Fibroblast of the aortic adventitia (primary cell): Measurements from ENCODE around the gene AIG1. TPM values are rescaled to one million over a fixed set of nuclear protein-coding genes. Genes with fewer than 3 reads are reported as not detected.
"Not testable (repeated sequence)": the region's sequence is repeated elsewhere in the genome, so short reads cannot be mapped to it uniquely, and the experiment has no call there.

Experiments used
- DNase-seq: peaks from one replicate; pipeline ENCODE4 v3.0.0-alpha.2; 2010; ENCODE audit warnings: low read depth
- H3K4me3 ChIP-seq: 2 replicates; pipeline ENCODE4 v1.5.1; 2011; ENCODE audit warnings: low read depth, mild to moderate bottlenecking, control low read depth, low read length, moderate library complexity
- total RNA-seq: library from RNA; depleted of rRNA; stranded (reverse); fragments of >200 nt; gene quantifications from 2 replicates; pipeline ENCODE4 v1.2.3, GENCODE V29; 2012; ENCODE audit warnings: low replicate concordance
- TF ChIP-seq, protein P1 (sequence below): IDR thresholded peaks from 2 replicates; pipeline ENCODE4 v1.5.1; 2011; ENCODE audit warnings: mild to moderate bottlenecking, low read length, control low read depth, inconsistent platforms; ENCODE audit not compliant: insufficient read depth

Gene AIG1
- total RNA-seq, 1 donor: 28.0 TPM

DNA sequence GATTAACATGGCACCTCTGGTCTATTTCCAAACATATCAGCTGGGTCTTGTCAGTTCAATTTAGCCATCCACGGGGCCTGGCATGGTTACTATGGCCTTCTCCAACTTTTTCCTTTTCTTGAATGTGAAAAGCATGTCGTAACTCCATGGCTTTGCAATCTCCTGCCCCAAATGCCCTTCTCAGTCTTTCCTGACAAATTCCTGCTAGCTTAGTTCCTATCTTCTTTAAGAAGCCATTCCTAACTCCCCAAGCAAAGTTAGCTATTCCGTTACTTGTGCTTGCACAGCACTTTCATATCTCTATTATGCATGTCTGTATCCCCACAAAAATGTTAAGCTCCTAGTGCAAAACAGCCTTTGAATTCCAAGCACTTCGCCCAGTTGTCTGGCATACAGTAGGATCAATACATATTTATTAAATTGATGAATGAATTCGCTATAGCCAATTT is 105.6 kb downstream of the AIG1 start:
- no peak for DNase-seq
- TF ChIP-seq, protein P1, sequence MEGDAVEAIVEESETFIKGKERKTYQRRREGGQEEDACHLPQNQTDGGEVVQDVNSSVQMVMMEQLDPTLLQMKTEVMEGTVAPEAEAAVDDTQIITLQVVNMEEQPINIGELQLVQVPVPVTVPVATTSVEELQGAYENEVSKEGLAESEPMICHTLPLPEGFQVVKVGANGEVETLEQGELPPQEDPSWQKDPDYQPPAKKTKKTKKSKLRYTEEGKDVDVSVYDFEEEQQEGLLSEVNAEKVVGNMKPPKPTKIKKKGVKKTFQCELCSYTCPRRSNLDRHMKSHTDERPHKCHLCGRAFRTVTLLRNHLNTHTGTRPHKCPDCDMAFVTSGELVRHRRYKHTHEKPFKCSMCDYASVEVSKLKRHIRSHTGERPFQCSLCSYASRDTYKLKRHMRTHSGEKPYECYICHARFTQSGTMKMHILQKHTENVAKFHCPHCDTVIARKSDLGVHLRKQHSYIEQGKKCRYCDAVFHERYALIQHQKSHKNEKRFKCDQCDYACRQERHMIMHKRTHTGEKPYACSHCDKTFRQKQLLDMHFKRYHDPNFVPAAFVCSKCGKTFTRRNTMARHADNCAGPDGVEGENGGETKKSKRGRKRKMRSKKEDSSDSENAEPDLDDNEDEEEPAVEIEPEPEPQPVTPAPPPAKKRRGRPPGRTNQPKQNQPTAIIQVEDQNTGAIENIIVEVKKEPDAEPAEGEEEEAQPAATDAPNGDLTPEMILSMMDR: no peak
- no peak overlapping the region for H3K4me3 ChIP-seq

DNA sequence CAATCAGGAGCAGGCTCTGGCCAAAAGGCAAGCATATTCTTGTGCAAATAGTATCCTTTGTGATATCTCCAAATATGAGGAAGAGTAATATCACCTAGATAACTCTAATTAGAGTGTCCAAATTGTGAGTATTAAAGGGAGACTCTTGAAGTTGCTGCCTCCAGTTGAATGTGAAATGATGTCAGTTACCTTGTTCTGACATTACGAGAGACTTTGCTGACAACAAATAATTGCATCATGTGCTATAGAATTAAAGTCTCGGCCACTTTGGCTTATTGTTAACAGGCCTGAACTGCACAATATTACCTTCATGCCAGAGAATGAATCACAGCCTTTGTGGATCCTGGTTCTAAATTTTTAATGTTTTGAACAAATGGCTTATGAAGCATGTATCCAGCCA is 106.5 kb downstream of the AIG1 start:
- DNase-seq: no peak
- no peak overlapping the region for H3K4me3 ChIP-seq
- TF ChIP-seq, protein P1: no peak

DNA sequence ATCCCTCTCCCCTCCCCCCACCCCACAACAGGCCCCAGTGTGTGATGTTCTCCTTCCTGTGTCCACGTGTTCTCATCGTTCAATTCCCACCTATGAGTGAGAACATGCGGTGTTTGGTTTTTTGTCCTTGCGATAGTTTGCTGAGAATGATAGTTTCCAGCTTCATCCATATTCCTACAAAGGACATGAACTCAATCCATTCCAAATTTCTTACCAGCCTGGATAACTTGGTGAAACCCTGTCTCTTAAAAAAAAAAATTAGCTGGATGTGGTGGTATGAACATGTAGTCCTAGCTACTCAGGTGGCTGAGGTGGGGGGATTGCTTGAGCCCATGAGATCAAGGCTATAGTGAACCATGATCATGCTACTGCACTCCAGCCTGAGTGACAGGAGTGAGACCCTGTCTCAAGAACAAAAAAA is 107.7 kb downstream of the AIG1 start:
- H3K4me3 ChIP-seq, DNase-seq: not testable (repeated sequence)

DNA sequence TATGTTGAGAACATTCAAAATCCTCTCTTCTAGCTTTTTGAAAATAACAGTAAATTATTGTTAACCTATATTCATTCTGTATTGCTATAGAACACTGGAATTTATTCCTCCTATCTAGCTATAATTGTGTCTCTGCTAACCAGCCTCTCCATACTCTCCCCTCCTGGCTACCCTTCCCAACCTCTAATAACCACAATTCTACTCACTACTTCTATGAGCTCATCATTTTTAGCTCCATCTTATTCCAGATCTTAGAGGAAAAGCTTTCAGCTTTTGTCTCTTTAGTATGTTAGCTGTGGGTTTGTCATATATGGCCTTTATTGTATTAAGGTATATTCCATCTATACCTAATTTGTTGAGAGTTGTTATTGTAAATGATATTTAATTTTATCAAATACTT is 108.8 kb downstream of the AIG1 start:
- no peak overlapping the region for H3K4me3 ChIP-seq
- DNase-seq: no peak
- TF ChIP-seq, protein P1: no peak

DNA sequence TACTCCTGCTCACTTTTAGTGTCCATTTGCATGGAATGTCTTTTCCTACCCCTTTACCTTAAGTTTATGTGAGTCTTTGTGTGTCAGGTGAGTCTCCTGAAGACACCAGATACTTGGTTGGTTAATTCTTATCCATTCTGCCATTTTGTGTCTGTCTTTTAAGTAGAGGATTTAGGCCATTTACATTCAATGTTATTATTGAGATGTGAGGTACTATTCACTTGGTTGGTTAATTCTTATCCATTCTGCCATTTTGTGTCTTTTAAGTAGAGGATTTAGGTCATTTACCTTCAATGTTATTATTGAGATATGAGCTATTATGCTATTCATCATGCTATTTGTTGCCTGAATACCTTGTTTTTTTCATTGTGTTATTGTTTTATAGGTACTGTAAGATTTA is 113.8 kb downstream of the AIG1 start:
- H3K4me3 ChIP-seq: no peak overlapping the region
- TF ChIP-seq, protein P1: no peak
- no peak for DNase-seq

DNA sequence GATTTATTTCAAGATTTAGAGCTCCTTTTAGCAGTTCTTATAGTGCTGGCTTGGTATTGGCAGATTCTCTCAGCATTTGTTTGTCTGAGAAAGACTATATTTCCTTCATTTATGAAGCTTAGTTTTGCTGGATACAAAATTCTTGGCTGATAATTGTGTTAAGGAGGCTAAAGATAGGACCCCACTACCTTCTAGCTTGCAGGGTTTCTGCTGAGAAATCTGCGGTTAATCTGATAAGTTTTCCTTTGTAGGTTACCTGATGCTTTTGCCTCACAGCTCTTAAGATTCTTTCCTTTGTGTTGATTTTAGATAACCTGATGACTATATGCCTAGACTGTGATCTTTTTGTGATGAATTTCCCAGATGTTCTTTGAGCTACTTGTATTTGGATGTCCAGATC is 114.3 kb downstream of the AIG1 start:
- TF ChIP-seq, protein P1: no peak
- no peak overlapping the region for H3K4me3 ChIP-seq

DNA sequence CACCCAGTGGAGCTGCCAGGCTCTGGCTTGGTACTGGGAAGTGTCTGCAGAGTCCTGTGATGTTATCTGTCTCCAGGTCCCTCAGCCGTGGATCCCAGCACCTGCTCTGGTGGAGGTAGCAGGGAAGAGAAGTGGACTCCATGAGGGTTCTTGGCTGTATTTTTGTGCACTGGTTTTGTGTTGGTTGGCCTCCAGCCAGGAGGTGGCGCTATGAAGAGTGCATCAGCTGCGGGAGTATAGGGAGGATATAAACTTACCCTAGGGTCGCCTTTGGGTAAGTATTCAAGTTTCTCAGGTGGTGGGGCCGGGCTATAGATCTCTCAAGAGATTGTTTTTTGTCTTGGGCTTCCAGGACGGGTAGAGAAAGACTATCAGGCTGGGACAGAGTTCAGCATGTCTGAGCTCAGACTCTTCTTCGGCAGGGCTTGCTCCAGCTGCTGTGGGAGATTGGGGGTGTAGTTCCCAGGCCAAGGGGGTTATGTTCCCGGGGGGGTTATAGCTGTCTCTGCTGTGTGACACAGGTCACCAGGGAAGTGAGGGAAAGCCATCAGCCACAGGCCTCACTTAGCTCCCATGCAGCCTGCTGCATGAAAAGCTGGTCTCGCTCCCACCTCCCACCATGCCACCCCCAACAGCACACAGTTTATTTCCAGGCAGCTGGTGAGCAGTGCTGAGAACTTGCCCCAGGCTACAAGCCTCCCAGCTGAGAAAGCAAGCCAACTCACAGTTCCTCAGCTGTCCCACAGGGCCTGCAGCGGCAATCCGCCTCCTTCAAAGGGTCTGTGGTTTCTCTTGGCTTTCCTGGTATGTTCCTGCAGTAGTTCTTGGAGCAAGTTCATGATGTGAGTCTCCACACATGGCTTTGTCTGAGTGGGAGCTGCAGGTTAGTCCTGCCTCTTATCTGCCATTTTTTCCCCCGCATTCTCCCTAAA is 115.7 kb downstream of the AIG1 start:
- TF ChIP-seq, protein P1: peak; percentile 18
- peak; percentile 86 for DNase-seq

More for the DNA sequence above, 114.3 kb downstream of the AIG1 start:
- no peak for DNase-seq

More for the DNA sequence above, 115.7 kb downstream of the AIG1 start:
- no peak overlapping the region for H3K4me3 ChIP-seq
